ENCODE data around the gene TUBA3D.
"Not testable (repeated sequence)": the region's sequence is repeated elsewhere in the genome, so short reads cannot be mapped to it uniquely, and the experiment has no call there.

The TUBA3D gene

DNA sequence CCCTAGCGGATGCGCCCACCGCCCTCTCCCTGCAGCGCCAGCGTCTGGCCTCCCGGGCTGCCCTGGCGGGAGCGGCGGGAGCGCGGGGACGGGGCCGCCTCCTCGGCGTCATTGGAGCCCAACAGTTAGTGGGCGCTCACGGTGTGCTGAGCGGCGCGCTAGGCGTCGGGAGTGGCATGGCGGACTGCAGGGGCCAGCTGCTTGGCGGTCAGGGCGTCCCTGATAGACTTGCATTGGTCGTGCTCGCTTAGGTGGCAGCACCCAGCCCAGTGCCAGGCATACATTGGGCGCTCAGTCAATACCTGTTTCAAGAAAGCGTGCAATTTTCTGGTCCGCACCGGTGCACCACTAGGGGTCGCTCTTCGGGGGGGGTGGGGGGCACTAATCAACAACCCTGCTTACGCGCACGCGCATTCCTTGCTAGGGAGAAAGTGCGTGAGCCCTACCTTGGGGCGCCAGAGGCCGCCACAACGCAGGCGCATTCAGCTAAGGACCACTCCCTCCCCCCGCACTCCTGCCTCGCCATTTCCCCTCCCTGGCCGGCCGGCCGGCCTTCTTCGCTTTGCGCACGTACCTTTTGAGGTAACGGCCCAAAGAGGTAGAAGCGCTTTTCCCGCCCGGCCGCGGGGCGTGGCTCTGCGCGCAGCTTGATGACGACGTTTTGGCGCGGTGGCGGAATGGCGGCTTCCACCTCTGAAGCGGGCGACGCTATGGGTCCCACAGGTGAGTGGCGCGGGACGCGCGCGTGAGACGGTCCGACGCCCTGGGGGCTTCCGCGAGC lies 16.7 kb downstream of the TUBA3D start:
- ATAC-seq (replicated peaks): peak; percentile 84 to 88
- peaks cover 33 to 65% of the 10 kb centered on the region in 2 donors for H3K4me1 Mint-ChIP-seq
- H3K27me3 Mint-ChIP-seq: no peaks in the 10 kb centered on the region

GRCh38 chr2:131493199-131493968 lies 17.5 kb downstream of the TUBA3D start:
- Mint-ChIP-seq H3K4me3 (peak overlapping the region; percentile 96 to 98), H3K27me3 (no peaks in the 10 kb centered on the region), H3K27ac (peak overlapping the region; percentile 96), H3K36me3 (peaks cover 20 to 34% of the 10 kb centered on the region in 2 donors), H3K9me3 (no peaks in the 10 kb centered on the region), H3K4me1 (peaks cover 38 to 63% of the 10 kb centered on the region in 2 donors)
- no peak for DNase-seq
- peak; percentile 37 for ATAC-seq (replicated peaks)

More for the DNA sequence above, 16.7 kb downstream of the TUBA3D start:
- Mint-ChIP-seq H3K9me3 (no peaks in the 10 kb centered on the region), H3K27ac (peak overlapping the region; percentile 96), H3K4me3 (peak overlapping the region; percentile 96 to 98), H3K36me3 (peaks cover 26 to 35% of the 10 kb centered on the region in 2 donors)
- DNase-seq: peak; percentile 97

DNA sequence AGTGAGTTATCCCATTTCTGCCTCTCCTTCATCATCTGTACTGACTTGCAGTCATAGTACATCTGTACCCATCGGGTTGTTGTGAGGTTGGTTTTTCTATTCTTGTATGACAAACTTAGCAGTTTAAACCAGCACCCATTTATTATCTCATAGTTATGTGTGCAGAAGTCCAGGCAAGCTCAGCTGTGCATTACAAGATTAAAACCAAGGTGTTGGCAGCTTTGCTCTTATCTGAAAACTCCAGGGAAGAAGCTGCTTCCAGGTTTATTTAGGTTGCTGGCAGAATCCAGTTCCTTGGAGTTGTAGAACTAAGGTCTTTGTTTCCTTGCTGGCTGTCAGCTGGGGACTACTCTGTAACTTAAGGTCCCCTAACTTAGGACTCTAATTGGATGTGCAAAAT lies 19.6 kb downstream of the TUBA3D start:
- H3K4me1 Mint-ChIP-seq: peaks cover 26 to 49% of the 10 kb centered on the region in 2 donors
- H3K27ac Mint-ChIP-seq: peak overlapping the region; percentile 25
- not testable (repeated sequence) for H3K4me3 Mint-ChIP-seq; ATAC-seq (replicated peaks); H3K9me3 Mint-ChIP-seq; DNase-seq; H3K27me3 Mint-ChIP-seq
- H3K36me3 Mint-ChIP-seq: peaks cover 11 to 28% of the 10 kb centered on the region in 2 donors

- not testable (repeated sequence) for H3K27me3 Mint-ChIP-seq, DNase-seq, H3K9me3 Mint-ChIP-seq
- peaks cover 18 to 33% of the 10 kb centered on the region in 2 donors for H3K4me1 Mint-ChIP-seq
- H3K4me3 Mint-ChIP-seq: peak overlapping the region in 1 of 2 donors; percentile 6
- peak overlapping the region; percentile 75 for H3K27ac Mint-ChIP-seq
- peaks cover 16 to 25% of the 10 kb centered on the region in 2 donors for H3K36me3 Mint-ChIP-seq
- ATAC-seq (replicated peaks): peak; percentile 87 to 96
Observed at GRCh38 chr2:131498321-131498973, 22.5 kb downstream of the TUBA3D start.

DNA sequence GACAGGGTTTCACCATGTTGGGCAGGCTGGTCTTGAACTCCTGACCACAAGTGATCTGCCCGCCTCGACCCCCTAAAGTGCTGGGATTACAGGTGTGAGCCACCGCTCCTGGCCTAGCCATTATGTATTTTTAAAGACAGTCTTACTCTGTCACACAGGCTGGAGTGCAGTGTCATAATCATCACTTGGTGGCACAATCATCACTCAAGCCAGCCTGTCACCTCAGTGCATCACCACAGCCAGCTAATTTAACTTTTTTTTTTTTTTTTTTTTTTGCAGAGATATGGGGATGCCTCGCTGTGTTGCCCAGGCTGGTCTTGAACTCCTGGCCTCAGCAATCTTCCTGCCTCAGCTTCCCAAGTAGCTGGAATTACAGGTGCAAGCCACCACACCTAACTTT lies 27.7 kb downstream of the TUBA3D start:
- H3K4me1 Mint-ChIP-seq; H3K27me3 Mint-ChIP-seq; H3K27ac Mint-ChIP-seq; DNase-seq; H3K4me3 Mint-ChIP-seq; ATAC-seq (replicated peaks); H3K9me3 Mint-ChIP-seq: not testable (repeated sequence)
- H3K36me3 Mint-ChIP-seq: peaks cover 21 to 32% of the 10 kb centered on the region in 2 donors

DNA sequence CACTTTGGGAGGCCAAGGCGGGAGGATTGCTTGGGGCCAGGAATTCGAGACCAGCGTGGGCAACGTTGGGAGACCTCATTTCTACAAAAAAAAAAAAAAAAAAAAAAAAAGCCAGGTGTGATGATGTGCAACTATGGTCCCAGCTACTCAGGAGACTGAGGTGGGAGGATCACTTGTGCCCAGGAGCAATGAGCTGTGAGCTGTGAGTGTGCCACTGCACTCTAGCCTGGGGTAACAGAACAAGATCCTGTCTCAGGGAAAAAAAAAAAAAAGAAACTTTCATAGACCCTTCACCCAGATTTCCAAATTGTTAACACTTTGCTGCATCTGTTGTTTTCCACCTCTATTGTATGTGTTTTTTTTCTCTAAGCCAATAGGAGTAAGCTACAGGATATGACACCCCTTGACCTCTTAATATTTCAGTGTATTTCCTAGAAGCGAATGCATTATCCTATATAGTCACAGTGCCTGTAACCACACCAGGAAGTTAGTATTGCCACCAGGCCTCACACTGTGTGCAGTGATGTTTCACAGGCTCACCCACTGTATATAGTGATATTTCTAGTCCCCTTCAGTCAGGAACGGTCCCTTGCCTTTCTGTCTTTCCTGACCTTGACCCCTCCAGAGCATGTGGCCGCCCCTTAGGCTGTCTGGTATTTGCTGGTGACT lies 28.3 kb downstream of the TUBA3D start:
- not testable (repeated sequence) for H3K9me3 Mint-ChIP-seq; H3K27ac Mint-ChIP-seq; H3K4me1 Mint-ChIP-seq; H3K4me3 Mint-ChIP-seq; DNase-seq; ATAC-seq (replicated peaks); H3K27me3 Mint-ChIP-seq
- H3K36me3 Mint-ChIP-seq: peaks cover 24 to 34% of the 10 kb centered on the region in 2 donors

DNA sequence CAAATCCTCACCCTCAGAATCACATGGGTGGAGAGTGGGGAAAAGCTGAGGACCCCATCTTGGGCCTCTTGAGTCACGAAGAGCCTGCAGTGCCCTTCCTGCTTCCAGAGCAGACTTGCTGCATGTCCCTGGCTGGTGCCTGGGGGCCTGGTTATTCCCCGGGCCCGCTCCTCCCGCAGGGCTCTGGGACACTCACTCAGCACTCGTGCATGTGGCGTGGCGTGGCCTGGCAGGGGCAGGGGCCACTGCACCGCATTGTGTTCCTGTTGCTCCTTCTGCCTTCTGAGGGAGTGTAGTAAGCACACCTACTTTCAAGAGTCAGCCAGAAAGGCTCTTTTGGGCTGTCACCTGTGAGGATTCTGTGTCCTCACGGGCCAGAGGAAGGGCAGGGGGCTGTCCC lies 33.7 kb downstream of the TUBA3D start:
- Mint-ChIP-seq H3K4me3 (no peak overlapping the region), H3K36me3 (peaks cover 24 to 40% of the 10 kb centered on the region in 2 donors), H3K4me1 (peaks cover 12 to 25% of the 10 kb centered on the region in 2 donors), H3K27me3 (no peaks in the 10 kb centered on the region), H3K9me3 (no peaks in the 10 kb centered on the region), H3K27ac (no peak overlapping the region)
- ATAC-seq (replicated peaks): no peak
- no peak for DNase-seq

DNA sequence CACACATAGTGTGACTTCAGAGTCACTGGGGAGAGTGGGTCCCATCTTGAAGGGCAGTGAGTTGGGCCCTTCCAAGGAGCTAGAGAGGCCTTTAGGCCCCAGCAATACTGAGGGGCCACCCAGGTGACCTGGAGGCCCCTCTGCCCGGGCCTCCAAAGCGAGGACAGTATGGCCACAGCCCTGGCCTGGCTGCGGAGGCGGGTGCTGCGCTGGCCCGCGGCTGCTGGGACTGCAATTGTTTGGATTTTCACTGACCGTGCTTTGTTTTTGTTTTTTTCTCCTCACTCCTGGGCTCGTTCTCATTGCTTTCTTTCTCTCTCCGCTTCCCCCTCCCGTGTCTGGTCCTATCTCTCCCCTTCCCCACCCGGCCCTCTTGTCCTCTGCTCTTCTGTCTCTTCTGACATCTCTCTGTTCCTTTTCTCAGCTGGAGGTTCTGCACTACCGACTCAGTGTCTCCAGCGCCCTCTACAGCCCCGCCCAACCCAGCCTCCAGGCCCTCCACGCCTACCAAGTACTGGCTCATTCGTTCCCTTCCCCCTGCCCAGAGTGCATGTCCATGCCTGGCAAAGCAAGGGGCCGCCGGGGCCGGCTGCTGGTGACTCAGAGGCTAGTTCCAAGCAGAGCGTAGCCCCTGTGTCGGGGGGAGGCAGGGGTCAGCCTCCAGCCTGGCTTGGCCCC lies 35.5 kb downstream of the TUBA3D start:
- H3K27ac Mint-ChIP-seq; H3K27me3 Mint-ChIP-seq; H3K9me3 Mint-ChIP-seq; H3K4me3 Mint-ChIP-seq; ATAC-seq (replicated peaks); DNase-seq: not testable (repeated sequence)
- H3K4me1 Mint-ChIP-seq: peaks cover 14 to 32% of the 10 kb centered on the region in 2 donors
- H3K36me3 Mint-ChIP-seq: peaks cover 28 to 35% of the 10 kb centered on the region in 2 donors

DNA sequence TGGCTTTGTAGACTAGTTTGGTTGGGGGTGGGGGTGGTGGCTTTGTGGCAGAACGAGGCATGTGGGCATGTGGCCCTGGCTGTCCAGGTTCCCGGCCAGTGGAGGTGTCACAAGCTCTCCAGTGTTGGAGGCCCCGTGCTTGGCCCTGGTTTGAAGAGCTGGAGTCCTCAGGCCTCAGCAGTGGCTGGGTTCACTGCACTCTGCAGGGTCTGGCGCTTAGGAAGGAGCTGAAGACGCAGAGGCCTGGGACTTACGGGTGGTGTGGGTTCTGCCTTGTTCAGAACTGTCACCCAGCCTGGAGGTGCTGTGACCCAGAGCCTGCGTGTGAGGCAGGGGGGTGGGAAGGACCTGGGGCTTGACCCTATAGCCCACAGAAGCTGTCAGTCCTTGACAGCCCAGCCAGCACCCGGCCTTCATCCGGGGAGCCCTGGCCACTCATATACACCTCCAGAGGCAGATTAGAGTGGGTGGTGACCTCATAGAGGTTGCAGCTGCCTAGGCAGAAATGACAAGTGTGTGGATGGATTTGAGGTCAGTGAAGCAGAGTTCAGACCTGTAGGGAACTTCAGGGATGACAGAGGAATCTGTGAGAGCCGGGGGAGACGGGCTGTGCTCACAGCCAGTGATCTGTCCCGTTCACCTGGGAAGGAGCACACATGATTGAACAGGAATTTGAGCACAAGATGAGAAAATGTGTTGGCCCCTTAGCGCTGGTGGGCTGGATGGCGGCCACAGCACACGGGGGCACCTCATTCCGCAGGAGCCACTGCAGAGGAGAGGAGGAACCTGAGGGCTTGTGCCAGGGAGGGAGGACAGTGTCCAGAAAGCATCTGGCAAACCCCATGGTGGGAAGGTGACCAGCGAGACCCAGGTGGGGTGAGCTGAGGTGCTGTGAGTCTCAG lies 36.3 kb downstream of the TUBA3D start:
- not testable (repeated sequence) for ATAC-seq (replicated peaks); DNase-seq; H3K9me3 Mint-ChIP-seq; H3K27me3 Mint-ChIP-seq; H3K4me3 Mint-ChIP-seq
- Mint-ChIP-seq H3K27ac (peak overlapping the region; percentile 89), H3K36me3 (peaks cover 28 to 38% of the 10 kb centered on the region in 2 donors), H3K4me1 (peaks cover 14 to 32% of the 10 kb centered on the region in 2 donors)

DNA sequence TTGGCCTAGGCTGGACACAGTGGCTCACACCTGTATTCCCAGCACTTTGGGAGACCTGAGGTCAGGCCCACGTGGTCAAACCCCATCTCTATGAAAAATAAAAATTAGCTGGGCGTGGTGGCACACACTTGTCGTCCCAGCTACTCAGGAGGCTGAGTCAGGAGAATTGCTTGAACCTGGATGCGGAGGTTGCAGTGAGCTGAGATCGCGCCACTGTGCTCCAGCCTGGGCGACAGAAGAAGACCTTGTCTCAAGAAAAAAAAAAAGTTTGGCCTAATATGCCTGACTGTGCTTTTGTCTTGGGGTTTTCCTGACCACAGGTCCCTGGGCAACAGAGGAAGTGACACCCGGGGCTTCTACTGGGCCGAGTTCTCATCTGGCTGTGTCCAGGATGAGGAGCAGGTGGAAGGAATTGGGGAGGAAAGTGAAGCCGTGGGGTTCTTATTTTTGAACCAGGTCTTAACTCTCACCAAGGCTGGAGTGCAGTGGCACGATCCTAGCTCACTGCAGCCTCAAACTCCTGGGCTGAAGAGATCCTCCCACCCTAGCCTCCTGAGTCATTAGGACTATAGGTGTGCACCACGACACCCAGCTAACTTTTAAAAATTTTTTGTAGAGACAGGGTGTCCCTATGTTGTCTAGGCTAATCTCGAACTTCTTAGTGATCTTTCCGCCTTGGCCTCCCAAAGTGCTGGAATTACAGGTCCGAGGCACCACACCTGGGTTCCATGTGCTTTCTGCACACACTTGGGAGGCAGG lies 38.7 kb downstream of the TUBA3D start:
- H3K27ac Mint-ChIP-seq: peak overlapping the region; percentile 92
- not testable (repeated sequence) for H3K4me3 Mint-ChIP-seq, H3K9me3 Mint-ChIP-seq, DNase-seq, H3K27me3 Mint-ChIP-seq
- peaks cover 34% of the 10 kb centered on the region in 2 donors for H3K36me3 Mint-ChIP-seq
- peak; percentile 89 to 91 for ATAC-seq (replicated peaks)
- peaks cover 14 to 32% of the 10 kb centered on the region in 2 donors for H3K4me1 Mint-ChIP-seq

DNA sequence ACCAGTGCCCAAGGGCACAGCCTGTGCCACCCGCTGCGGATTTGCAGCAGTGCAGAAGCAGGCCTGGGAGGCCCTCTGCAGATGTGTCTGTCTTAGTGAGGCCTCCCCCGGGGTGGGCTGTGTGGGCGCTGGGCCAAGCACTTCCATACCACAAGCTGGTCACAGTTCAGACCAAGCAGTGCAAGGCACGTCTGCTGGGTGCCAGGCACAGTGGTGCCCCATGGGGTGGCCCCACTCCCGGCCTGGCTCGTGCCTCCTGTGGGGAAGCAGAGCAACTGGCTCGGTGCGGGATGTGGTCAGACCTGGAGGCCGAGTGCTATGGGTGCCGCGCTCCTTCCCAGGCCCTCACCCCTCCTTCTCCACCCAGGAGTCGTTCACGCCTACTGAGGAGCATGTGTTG lies 39.3 kb downstream of the TUBA3D start:
- Mint-ChIP-seq H3K27ac (peak overlapping the region; percentile 79), H3K4me1 (peaks cover 14 to 32% of the 10 kb centered on the region in 2 donors), H3K36me3 (peaks cover 38 to 39% of the 10 kb centered on the region in 2 donors)
- H3K27me3 Mint-ChIP-seq; H3K4me3 Mint-ChIP-seq; H3K9me3 Mint-ChIP-seq; ATAC-seq (replicated peaks); DNase-seq: not testable (repeated sequence)

- peaks cover 14 to 32% of the 10 kb centered on the region in 2 donors for H3K4me1 Mint-ChIP-seq
- no peaks in the 10 kb centered on the region for H3K27me3 Mint-ChIP-seq
- no peak overlapping the region for H3K4me3 Mint-ChIP-seq
- H3K36me3 Mint-ChIP-seq: peaks cover 38 to 40% of the 10 kb centered on the region in 2 donors
- no peak for ATAC-seq (replicated peaks)
- no peak for DNase-seq
- no peaks in the 10 kb centered on the region for H3K9me3 Mint-ChIP-seq
- H3K27ac Mint-ChIP-seq: peak overlapping the region; percentile 37
Observed at GRCh38 chr2:131516011-131516410, 40.1 kb downstream of the TUBA3D start.
